Esophagus muscularis mucosa (tissue), 3 donors: ENCODE measurements around the gene MYMX.

Experiments
- CTCF ChIP-seq, 3 experiments: fragments of 200-600 bp in 2 of 3; fragments of 450-650 bp in 1 of 3; sonication (generic) in 2 of 3; IDR thresholded peaks; one replicate each; pipeline ENCODE4 v1.5.1; 2017 to 2019; ENCODE audit warnings: antibody characterized with exemption in 3 of 3, mild to moderate bottlenecking in 2 of 3, moderate library complexity in 1 of 3
- EP300 ChIP-seq: sonication (generic); formaldehyde crosslinking; IDR thresholded peaks from one replicate; pipeline ENCODE4 v1.6.1; 2017; ENCODE audit warnings: antibody characterized with exemption

GRCh38 chr6:44233567-44234100 is 16.9 kb downstream of the MYMX start:
- TF ChIP-seq EP300 (no peak), CTCF (IDR thresholded peaks at IDR 0.05) (no peak)
